Measurements from ENCODE around the gene LARP4B.

GRCh38 chr10:855671-856070, 75.8 kb downstream of the LARP4B start:
- TF ChIP-seq CTCF (IDR thresholded peaks at IDR 0.05): no peak
- no peak for TF ChIP-seq POLR2A (IDR thresholded peaks at IDR 0.05)
